RWPE1 (cell line): ENCODE measurements around the gene KCNT2.
"Not testable (repeated sequence)": the region's sequence is repeated elsewhere in the genome, so short reads cannot be mapped to it uniquely, and the experiment has no call there.

Source experiments
- CTCF ChIA-PET: fragments of 350-600 bp; sonication (Branson Sonifier 250); formaldehyde crosslinking; extraction: SDS; loops from one replicate; lab custom pipeline; 2021; lab: Yijun Ruan, JAX
- POLR2A ChIA-PET: fragments of 400-600 bp; formaldehyde crosslinking; extraction: SDS; loops from one replicate; lab custom pipeline; 2020; ENCODE audit warnings: antibody characterized with exemption; ENCODE audit not compliant: low non-redundant PET; lab: Yijun Ruan, JAX
- DNase-seq: peaks from one replicate; pipeline ENCODE4 v3.0.0; 2012; ENCODE audit warnings: low spot score
- H3K27ac ChIP-seq: fragments of 450-650 bp; 2 replicates; pipeline ENCODE4 v1.5.1; 2017
- TF ChIP-seq, protein P1 (sequence below): fragments of 450-650 bp; conservative IDR thresholded peaks from 2 replicates; pipeline ENCODE4 v1.5.1; 2017; ENCODE audit warnings: low read depth, mild to moderate bottlenecking

Gene KCNT2

GRCh38 chr1:196650403-196650802 is 42.2 kb upstream of the KCNT2 start:
- no peak for DNase-seq
- no peak overlapping the region for H3K27ac ChIP-seq
- TF ChIP-seq, protein P1, sequence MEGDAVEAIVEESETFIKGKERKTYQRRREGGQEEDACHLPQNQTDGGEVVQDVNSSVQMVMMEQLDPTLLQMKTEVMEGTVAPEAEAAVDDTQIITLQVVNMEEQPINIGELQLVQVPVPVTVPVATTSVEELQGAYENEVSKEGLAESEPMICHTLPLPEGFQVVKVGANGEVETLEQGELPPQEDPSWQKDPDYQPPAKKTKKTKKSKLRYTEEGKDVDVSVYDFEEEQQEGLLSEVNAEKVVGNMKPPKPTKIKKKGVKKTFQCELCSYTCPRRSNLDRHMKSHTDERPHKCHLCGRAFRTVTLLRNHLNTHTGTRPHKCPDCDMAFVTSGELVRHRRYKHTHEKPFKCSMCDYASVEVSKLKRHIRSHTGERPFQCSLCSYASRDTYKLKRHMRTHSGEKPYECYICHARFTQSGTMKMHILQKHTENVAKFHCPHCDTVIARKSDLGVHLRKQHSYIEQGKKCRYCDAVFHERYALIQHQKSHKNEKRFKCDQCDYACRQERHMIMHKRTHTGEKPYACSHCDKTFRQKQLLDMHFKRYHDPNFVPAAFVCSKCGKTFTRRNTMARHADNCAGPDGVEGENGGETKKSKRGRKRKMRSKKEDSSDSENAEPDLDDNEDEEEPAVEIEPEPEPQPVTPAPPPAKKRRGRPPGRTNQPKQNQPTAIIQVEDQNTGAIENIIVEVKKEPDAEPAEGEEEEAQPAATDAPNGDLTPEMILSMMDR: no peak
- ChIA-PET POLR2A (no interaction called here), CTCF (interaction anchor here (0.6 kb wide), 1 partner anchor 30 kb away, joined by 4 read pairs; no protein-coding TSS in a partner anchor)

DNA sequence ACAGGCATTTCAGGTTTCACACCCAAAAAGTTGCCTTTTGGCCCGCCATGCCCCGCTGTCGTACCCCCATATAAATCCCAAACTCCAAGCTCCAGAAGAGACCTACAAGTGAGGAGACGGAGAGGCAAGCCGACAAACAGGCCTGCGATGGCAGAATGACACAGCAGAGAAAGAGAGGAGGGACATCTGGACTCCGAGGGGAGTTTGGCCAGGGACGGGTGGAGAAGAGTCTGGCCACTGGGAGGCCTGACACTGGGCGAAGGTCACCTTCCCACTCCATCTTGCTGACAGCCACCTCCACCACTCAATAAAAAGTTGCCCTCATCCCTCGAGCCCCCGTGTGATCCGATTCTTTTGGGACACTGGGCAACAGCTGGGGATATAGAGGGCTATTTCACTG is 41.8 kb upstream of the KCNT2 start:
- ChIA-PET CTCF (interaction anchor here (0.6 kb wide), 1 partner anchor 30 kb away, joined by 4 read pairs; no protein-coding TSS in a partner anchor), POLR2A (no interaction called here)
- no peak for DNase-seq
- TF ChIP-seq, protein P1: no peak
- no peak overlapping the region for H3K27ac ChIP-seq

DNA sequence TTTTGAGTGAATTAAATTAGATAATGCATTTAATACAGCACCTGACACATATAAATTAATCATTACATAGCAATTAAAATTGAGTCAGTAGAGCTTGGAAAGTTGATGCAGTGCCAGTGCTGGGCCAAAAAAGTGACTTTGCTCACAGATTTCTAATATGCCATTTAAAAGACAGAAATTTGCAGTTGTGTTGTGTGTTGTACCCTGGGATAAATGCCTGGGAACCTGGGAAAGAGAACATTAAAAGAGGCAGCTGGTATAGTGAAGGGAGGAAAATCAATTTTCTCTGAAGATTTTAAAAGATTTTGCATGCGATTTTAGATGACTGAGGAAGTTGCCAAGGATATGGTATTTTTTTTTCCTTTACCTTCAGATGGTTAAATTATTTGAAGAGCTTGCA is 32.7 kb upstream of the KCNT2 start:
- POLR2A ChIA-PET: no interaction called here
- H3K27ac ChIP-seq: no peak overlapping the region
- TF ChIP-seq, protein P1: no peak
- no peak for DNase-seq
- CTCF ChIA-PET: interaction anchor here (0.6 to 0.7 kb wide), 2 partner anchors 22 to 744 kb away, joined by 3 read pairs; no protein-coding TSS in a partner anchor

DNA sequence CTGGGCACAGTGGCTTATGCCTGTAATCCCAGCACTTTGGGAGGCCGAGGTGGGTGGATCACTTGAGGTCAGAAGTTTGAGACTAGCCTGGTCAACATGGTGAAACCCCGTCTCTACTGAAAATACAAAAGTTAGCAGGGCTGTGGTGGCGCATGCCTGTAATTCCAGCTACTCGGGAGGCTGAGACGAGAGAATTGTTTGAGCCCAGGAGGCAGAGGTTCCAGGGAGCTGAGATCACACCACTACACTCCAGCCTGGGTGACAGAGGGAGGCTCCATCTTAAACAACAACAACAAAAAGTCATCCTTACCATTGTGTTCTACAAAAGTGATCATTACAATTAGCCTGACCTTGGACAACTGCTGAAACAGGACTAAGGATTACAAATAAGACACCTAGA is 31.1 kb upstream of the KCNT2 start:
- CTCF ChIA-PET, DNase-seq, H3K27ac ChIP-seq, POLR2A ChIA-PET: not testable (repeated sequence)

GRCh38 chr1:196638466-196638865 is 30.2 kb upstream of the KCNT2 start:
- TF ChIP-seq, protein P1: no peak
- POLR2A ChIA-PET: no interaction called here
- CTCF ChIA-PET: interaction anchor here (0.6 kb wide), 1 partner anchor 254 kb away, joined by 3 read pairs; no protein-coding TSS in a partner anchor

DNA sequence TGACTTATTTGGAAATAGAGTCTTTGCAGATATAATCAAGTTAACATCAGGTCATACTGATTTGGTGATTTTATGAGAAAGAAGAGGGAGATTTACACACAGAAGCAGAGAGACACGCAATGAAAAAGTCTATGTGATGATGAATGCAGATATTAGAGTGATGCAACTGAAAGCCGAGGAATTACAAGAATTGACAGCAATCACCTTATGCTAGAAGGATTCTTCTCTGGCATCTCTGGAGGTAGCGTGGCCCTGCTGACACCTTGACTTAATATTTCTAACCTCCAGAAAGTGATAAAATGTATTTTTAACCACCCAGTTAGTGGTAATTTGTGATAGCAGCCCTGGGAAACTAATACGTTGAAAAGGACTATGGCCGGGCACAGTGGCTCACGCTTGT is 29.4 kb upstream of the KCNT2 start:
- ChIA-PET POLR2A (no interaction called here), CTCF (no interaction called here)
- DNase-seq: no peak
- H3K27ac ChIP-seq: no peak overlapping the region
- TF ChIP-seq, protein P1: no peak

More at GRCh38 chr1:196638466-196638865, 30.2 kb upstream of the KCNT2 start:
- H3K27ac ChIP-seq: no peak overlapping the region
- DNase-seq: no peak

GRCh38 chr1:196628838-196629237 is 20.6 kb upstream of the KCNT2 start:
- ChIA-PET POLR2A (no interaction called here), CTCF (no interaction called here)
- TF ChIP-seq, protein P1: no peak
- no peak for DNase-seq
- no peak overlapping the region for H3K27ac ChIP-seq
